Measurements from ENCODE around the gene ERAP2.

DNA sequence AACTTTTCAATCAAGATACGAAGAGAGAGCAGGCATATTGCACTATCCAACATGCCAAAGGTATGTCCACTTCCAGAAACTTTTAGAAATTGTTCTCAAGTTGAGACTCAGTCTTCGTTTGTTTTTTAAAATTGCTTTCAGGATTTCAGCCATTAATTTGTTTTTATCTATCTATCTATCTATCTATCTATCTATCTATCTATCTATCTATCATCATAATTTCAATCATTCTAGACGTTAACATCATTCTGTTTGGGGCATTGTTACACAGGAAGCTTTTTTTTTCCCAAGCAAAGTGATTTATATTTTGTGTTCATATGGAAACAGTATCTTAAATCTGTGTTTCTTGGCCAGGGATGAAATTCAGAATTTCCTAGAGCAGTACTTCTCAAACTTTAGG lies 7.6 kb downstream of the ERAP2 start:
- TF ChIP-seq, protein P1, sequence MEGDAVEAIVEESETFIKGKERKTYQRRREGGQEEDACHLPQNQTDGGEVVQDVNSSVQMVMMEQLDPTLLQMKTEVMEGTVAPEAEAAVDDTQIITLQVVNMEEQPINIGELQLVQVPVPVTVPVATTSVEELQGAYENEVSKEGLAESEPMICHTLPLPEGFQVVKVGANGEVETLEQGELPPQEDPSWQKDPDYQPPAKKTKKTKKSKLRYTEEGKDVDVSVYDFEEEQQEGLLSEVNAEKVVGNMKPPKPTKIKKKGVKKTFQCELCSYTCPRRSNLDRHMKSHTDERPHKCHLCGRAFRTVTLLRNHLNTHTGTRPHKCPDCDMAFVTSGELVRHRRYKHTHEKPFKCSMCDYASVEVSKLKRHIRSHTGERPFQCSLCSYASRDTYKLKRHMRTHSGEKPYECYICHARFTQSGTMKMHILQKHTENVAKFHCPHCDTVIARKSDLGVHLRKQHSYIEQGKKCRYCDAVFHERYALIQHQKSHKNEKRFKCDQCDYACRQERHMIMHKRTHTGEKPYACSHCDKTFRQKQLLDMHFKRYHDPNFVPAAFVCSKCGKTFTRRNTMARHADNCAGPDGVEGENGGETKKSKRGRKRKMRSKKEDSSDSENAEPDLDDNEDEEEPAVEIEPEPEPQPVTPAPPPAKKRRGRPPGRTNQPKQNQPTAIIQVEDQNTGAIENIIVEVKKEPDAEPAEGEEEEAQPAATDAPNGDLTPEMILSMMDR (IDR thresholded peaks at IDR 0.05) = no peak
- TF ChIP-seq POLR2A (IDR thresholded peaks at IDR 0.05) = no peak
